HK-2 (cell line): ENCODE data around the gene SLC4A2.
A peak's percentile ranks its signal among the peaks of the same experiment; 100 is the strongest.
"Not testable (repeated sequence)": the region's sequence is repeated elsewhere in the genome, so short reads cannot be mapped to it uniquely, and the experiment has no call there.

Source experiments
- DNase-seq: peaks from one replicate; pipeline ENCODE4 v3.0.0-alpha.2; 2018; ENCODE audit not compliant: unreplicated experiment

SLC4A2 gene

GRCh38 chr7:151059367-151060112 lies at the start of gene SLC4A2:
SLC4A2 (plus strand) TSS chr7:151059589; CDS start chr7:151061988, 2,399 bp downstream.
- peak; percentile 77 for DNase-seq

- no peak for DNase-seq
These were observed 49.4 kb upstream of the SLC4A2 start for GRCh38 chr7:151010037-151010306.

- DNase-seq, result no peak
These were observed 48.9 kb upstream of the SLC4A2 start for GRCh38 chr7:151010307-151011096.

GRCh38 chr7:151011097-151011409 lies 48.3 kb upstream of the SLC4A2 start:
- no peak for DNase-seq

- DNase-seq, result not testable (repeated sequence)
These were observed 47.8 kb upstream of the SLC4A2 start for GRCh38 chr7:151011616-151012015.

- no peak for DNase-seq
These were observed 47.2 kb upstream of the SLC4A2 start for GRCh38 chr7:151012031-151012692.

GRCh38 chr7:151012911-151013347 lies 46.5 kb upstream of the SLC4A2 start:
- DNase-seq, result no peak

- no peak for DNase-seq
These were observed 46.0 kb upstream of the SLC4A2 start for GRCh38 chr7:151013356-151013732.

GRCh38 chr7:151013733-151014497 lies 45.5 kb upstream of the SLC4A2 start:
- DNase-seq, result peak; percentile 70

- no peak for DNase-seq
These were observed 44.4 kb upstream of the SLC4A2 start for GRCh38 chr7:151014950-151015349.

- no peak for DNase-seq
These were observed 43.4 kb upstream of the SLC4A2 start for GRCh38 chr7:151015967-151016366.

- DNase-seq, result no peak
These were observed 42.9 kb upstream of the SLC4A2 start for GRCh38 chr7:151016505-151016904.

- no peak for DNase-seq
These were observed 42.4 kb upstream of the SLC4A2 start for GRCh38 chr7:151016942-151017341.

GRCh38 chr7:151017370-151017952 lies 41.9 kb upstream of the SLC4A2 start:
- no peak for DNase-seq

- DNase-seq, result peak; percentile 53
These were observed 41.4 kb upstream of the SLC4A2 start for GRCh38 chr7:151017953-151018420.

GRCh38 chr7:151018421-151019129 lies 40.8 kb upstream of the SLC4A2 start:
- no peak for DNase-seq

- no peak for DNase-seq
These were observed 40.3 kb upstream of the SLC4A2 start for GRCh38 chr7:151019130-151019447.

- no peak for DNase-seq
These were observed 39.2 kb upstream of the SLC4A2 start for GRCh38 chr7:151020231-151020630.

GRCh38 chr7:151023232-151023631 lies 36.2 kb upstream of the SLC4A2 start:
- DNase-seq, result no peak

GRCh38 chr7:151024435-151025056 lies 34.8 kb upstream of the SLC4A2 start, which contains the start of gene ATG9B:
ATG9B (minus strand) TSS chr7:151024494; CDS start chr7:151024423, 71 bp downstream.
- no peak for DNase-seq
